Measurements from ENCODE around the gene ITPRIPL2. TPM values are rescaled to one million over a fixed set of nuclear protein-coding genes. Genes with fewer than 3 reads are reported as not detected.
A peak's percentile ranks its signal among the peaks of the same experiment; 100 is the strongest.

The ITPRIPL2 gene
- 71.2 TPM for total RNA-seq

DNA sequence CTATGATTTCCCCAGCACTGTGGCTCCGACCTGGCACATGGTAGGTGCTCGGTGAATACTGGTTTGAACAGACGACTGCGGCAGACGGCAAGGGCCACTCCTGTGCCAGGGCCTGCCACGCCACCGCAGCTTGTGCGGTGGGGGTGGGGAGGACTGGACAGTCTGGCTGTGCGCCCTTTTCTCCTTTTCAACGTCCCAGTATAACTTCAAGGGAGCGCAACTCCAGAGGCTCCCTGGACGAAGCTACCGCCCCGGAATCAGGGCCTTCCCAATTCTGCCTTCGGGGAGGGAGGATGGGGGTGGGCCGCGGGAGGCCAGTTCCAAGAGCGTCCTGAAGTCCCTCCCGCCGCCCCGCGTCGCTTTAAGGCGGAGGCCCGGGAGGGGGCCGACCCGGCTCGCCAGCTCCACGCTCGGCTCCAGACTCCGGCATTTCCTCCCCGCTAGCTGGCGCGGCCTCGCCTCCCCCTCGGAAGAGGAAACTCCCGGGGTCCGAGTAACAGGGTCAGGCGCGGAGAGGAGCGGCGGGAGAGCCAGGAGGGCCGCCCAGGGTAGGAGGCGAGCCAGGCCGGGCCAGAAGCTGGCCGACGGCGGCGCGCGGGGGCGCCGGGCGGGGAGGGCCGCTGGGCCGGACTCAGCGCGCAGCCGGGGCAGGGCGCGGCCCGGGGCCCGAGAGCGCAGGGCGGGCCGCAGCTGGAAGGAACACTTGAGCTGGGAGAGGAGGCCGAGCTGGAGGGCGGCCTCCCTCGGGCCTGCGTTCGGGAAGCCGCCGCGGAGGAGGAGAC lies at the start of gene ITPRIPL2:
ITPRIPL2 (plus strand) TSS at position 388 of the 782 bp plus-strand sequence. CDS start 498 bp downstream, outside the sequence.
- H3K9me3 ChIP-seq, result no peaks in the 10 kb centered on the region
- peak within 1 kb of the TSS; percentile 94 for H3K27ac ChIP-seq
- no peak for DNase-seq (ENCODE audit: extremely low spot score in 2 of 2)
- intact Hi-C loops (cut with DNase I), result no loop called here
- TF ChIP-seq, protein P1, sequence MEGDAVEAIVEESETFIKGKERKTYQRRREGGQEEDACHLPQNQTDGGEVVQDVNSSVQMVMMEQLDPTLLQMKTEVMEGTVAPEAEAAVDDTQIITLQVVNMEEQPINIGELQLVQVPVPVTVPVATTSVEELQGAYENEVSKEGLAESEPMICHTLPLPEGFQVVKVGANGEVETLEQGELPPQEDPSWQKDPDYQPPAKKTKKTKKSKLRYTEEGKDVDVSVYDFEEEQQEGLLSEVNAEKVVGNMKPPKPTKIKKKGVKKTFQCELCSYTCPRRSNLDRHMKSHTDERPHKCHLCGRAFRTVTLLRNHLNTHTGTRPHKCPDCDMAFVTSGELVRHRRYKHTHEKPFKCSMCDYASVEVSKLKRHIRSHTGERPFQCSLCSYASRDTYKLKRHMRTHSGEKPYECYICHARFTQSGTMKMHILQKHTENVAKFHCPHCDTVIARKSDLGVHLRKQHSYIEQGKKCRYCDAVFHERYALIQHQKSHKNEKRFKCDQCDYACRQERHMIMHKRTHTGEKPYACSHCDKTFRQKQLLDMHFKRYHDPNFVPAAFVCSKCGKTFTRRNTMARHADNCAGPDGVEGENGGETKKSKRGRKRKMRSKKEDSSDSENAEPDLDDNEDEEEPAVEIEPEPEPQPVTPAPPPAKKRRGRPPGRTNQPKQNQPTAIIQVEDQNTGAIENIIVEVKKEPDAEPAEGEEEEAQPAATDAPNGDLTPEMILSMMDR (IDR thresholded peaks at IDR 0.05), result no peak
- TF ChIP-seq POLR2AphosphoS5 (IDR thresholded peaks at IDR 0.05; ENCODE audit: insufficient read depth in 1 of 2, low read depth in 1 of 2) (peak; percentile 19 to 89), POLR2A (IDR thresholded peaks at IDR 0.05) (peak in 1 of 2 donors; percentile 49)
- H3K4me1 ChIP-seq, result peaks cover 54% of the 10 kb centered on the region
- H3K36me3 ChIP-seq, result no peaks in the 10 kb centered on the region
- no peaks in the 10 kb centered on the region for H3K27me3 ChIP-seq
- peak within 1 kb of the TSS; percentile 67 to 84 for H3K4me3 ChIP-seq

DNA sequence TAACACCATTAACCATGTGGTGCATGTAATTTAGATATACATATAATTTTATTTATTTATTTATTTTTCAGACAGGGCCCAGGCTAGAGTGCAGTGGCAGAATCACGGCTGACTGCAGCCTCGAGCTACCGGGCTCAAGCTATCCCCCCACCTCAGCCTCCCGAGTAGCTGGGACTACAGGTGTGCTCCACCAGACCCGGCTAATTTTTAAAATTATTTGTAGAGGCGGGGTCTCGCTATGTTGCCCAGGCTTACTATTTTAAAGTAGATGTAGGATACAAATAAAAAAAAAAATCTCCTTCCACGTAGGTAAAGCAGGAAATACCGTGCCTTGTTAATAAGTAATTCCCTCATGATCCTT lies 46.8 kb upstream of the ITPRIPL2 start:
- intact Hi-C loops (cut with DNase I), result no loop called here
- Histone ChIP-seq H3K36me3 (no peaks in the 10 kb centered on the region), H3K27ac (peak overlapping the region; percentile 99), H3K4me3 (peak overlapping the region; percentile 86 to 96), H3K9me3 (no peaks in the 10 kb centered on the region), H3K27me3 (no peaks in the 10 kb centered on the region), H3K4me1 (peaks cover 19% of the 10 kb centered on the region)
- no peak for DNase-seq (ENCODE audit: extremely low spot score in 2 of 2)
- TF ChIP-seq, protein P1 (IDR thresholded peaks at IDR 0.05), result no peak
- TF ChIP-seq POLR2AphosphoS5 (IDR thresholded peaks at IDR 0.05; ENCODE audit: insufficient read depth in 1 of 2, low read depth in 1 of 2) (no peak), POLR2A (IDR thresholded peaks at IDR 0.05) (no peak)

DNA sequence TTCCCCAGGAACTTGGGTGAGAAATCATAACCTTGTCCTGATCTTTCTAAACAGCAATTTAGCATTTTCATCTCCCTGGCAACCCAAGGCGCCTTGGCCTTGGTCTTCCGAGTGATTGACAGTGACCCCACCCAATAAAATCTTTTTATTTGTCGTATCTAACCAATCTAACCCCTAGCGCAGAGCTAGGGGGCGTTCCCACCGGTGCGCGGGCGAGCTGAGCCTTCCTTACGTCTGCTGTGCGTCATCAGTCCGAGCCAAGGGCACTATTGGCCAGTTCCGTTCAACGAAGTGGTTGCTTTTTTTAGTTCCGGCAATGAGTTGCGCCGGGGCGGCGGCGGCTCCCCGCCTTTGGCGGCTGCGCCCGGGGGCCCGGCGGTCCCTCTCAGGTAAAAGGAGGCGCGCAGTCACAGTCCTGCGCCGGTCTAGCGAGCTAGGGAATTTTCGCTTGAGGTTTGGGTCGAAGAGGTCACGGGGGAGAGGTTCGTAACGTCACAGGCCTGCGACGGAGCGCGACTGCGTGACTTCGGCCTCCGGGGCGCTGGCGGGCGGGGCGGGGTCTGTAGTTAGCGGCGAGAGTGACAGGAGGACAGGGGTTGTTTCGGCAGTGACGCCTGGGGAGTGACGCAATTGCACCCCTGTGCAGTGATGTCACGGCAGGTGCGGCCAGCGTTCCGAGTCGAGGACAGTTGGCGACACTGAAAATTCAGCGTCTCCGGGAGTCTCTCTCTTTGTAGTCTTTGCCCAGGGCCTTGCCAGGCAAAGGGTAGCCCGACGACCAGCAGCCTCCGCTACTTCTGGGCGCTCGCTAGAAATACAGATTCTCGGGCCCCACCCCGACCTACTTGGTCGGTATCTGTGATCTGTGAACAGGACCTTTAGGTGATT lies 46.2 kb upstream of the ITPRIPL2 start, which contains the start of gene COQ7:
COQ7 (plus strand) TSS at position 266 of the 888 bp plus-strand sequence; CDS start at position 317, 51 bp downstream.
- Histone ChIP-seq H3K4me3 (peak within 1 kb of the TSS; percentile 86 to 96), H3K27me3 (no peaks in the 10 kb centered on the region), H3K4me1 (peaks cover 19% of the 10 kb centered on the region), H3K9me3 (no peaks in the 10 kb centered on the region), H3K36me3 (peaks cover 0 to 2% of the 10 kb centered on the region in 2 donors), H3K27ac (peak within 1 kb of the TSS; percentile 99)
- TF ChIP-seq POLR2A (IDR thresholded peaks at IDR 0.05), result peak in 1 of 2 donors; percentile 12
- TF ChIP-seq, protein P1 (IDR thresholded peaks at IDR 0.05), result no peak
- peak; percentile 71 to 93 for TF ChIP-seq POLR2AphosphoS5 (IDR thresholded peaks at IDR 0.05; ENCODE audit: insufficient read depth in 1 of 2, low read depth in 1 of 2)
- peak; percentile 98 to 99 for DNase-seq (ENCODE audit: extremely low spot score in 2 of 2)
- intact Hi-C loops (cut with DNase I), result no loop called here

DNA sequence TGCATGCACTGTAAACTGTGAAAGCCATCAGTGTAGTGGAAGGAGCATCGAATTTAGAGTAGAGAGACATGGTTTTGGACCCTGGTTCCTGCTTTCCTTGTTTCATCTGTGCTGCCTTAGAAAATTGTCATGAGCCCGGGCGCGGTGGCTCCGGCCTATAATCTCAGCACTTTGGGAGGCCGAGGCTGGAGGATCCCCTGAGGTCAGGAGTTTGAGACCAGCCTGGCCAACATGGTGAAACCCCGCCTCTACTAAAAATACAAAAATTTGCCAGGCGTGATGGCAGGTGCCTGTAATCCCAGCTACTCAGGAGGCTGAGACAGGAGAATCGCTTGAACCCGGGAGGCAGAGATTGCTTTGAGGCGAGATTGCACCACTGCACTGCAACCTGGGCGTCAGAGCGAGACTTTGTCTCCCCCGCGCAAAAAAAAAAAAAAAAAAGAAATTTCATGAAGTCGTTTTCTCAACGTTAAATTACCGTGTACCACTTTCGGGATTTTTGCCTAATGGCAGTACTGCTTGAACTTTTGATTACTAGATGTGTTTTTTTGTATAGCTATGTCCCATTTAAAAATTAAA lies 45.4 kb upstream of the ITPRIPL2 start:
- Histone ChIP-seq H3K27me3 (no peaks in the 10 kb centered on the region), H3K36me3 (peaks cover 0 to 6% of the 10 kb centered on the region in 2 donors), H3K9me3 (no peaks in the 10 kb centered on the region), H3K4me3 (peak overlapping the region; percentile 86 to 96), H3K27ac (peak overlapping the region; percentile 99), H3K4me1 (peaks cover 19% of the 10 kb centered on the region)
- no peak for DNase-seq (ENCODE audit: extremely low spot score in 2 of 2)
- TF ChIP-seq POLR2AphosphoS5 (IDR thresholded peaks at IDR 0.05; ENCODE audit: insufficient read depth in 1 of 2, low read depth in 1 of 2), result no peak
- TF ChIP-seq POLR2A (IDR thresholded peaks at IDR 0.05), result no peak
- TF ChIP-seq, protein P1 (IDR thresholded peaks at IDR 0.05), result no peak
- intact Hi-C loops (cut with DNase I), result no loop called here

Measured in vagina (tissue), 2 donors.